Activated T-helper 1 cell treated with anti-CD3 and anti-CD28 coated beads, Interleukin-12 subunit alpha, Interleukin-12 subunit beta, Interleukin-2, Interleukin-4 antibody, amounts not matched to agents 30 ng/mL and 10 ng/mL and 1 ng/mL, durations not matched to agents 14 hours and 24 hours and 36 hours (primary cell): ENCODE measurements around the gene GFPT2. TPM values are rescaled to one million over a fixed set of nuclear protein-coding genes. Genes with fewer than 3 reads are reported as not detected.

Experiments used
- DNase-seq: peaks from one replicate; pipeline ENCODE4 v3.0.0; 2021; ENCODE audit warnings: low spot score
- H3K27ac Mint-ChIP-seq: one replicate; pipeline ENCODE4 v1.8.0; 2021; ENCODE audit warnings: mild to moderate bottlenecking, mixed read lengths
- H3K27me3 Mint-ChIP-seq: one replicate; pipeline ENCODE4 v1.8.0; 2022; ENCODE audit warnings: mild to moderate bottlenecking, moderate library complexity, mixed read lengths; ENCODE audit not compliant: insufficient read depth
- H3K36me3 Mint-ChIP-seq: one replicate; pipeline ENCODE4 v1.8.0; 2021; ENCODE audit warnings: low read depth, mixed read lengths
- H3K4me1 Mint-ChIP-seq: one replicate; pipeline ENCODE4 v1.8.0; 2021; ENCODE audit warnings: low read depth, mixed read lengths
- H3K4me3 Mint-ChIP-seq: one replicate; pipeline ENCODE4 v1.8.0; 2021; ENCODE audit warnings: mild to moderate bottlenecking, moderate library complexity, mixed read lengths
- H3K9me3 Mint-ChIP-seq: one replicate; pipeline ENCODE4 v1.8.0; 2021; ENCODE audit warnings: mixed read lengths
- intact Hi-C: fragments of 100-400 bp; cut with micrococcal nuclease; formaldehyde crosslinking; loops from one replicate; pipeline ENCODE4 v1.15.1; 2024
- total RNA-seq: library from RNA; stranded (reverse); gene quantifications from 2 replicates; pipeline ENCODE4 v1.2.3, GENCODE V29; 2022

GFPT2 gene
- total RNA-seq, 1 donor from 2014 or later, result 1.1 TPM

DNA sequence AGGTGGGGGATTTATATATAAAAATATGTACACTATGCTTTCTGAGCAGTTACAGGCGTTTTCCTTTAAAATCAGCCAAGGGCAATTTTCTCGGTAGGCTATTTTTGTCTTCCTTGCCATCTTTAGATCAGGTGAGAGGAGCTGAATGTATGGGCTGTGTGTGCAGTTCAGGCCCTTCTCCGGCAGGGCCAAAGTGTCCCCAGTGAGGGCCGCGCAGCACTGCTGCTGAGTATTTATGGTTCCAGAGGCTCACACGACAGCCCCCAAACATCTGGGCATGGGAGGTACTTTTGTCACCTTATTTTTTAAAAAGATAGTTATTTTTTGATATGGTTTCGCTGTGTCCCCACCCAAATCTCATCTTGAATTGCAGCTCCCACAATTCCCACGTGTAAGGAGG is 11.5 kb downstream of the GFPT2 start:
- no peaks in the 10 kb centered on the region for H3K4me1 Mint-ChIP-seq
- H3K9me3 Mint-ChIP-seq, result no peaks in the 10 kb centered on the region
- H3K36me3 Mint-ChIP-seq, result no peaks in the 10 kb centered on the region
- intact Hi-C loops, result no loop called here
- H3K27me3 Mint-ChIP-seq, result peaks cover 3% of the 10 kb centered on the region
- no peak overlapping the region for H3K27ac Mint-ChIP-seq
- no peak overlapping the region for H3K4me3 Mint-ChIP-seq
- no peak for DNase-seq

DNA sequence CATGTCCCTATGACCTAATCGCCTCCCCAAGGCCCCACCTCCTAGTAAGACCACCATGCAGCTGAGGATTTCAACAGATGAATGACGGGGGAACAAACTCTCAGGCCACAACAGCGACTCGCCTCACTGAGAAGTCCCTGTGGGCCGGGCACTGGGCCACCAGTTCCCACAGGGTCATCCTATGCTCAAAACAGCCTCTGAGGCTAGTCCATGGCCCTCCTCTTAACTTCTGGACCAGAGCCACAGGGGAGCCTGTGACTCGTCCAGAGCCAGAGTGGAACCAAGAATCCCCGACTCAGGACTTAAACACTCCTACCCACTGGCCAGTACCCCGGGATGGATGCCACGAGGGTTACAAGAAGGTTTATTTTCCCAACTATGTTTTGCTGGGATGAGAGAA is 12.3 kb downstream of the GFPT2 start:
- no peak overlapping the region for H3K4me3 Mint-ChIP-seq
- no peaks in the 10 kb centered on the region for H3K36me3 Mint-ChIP-seq
- no peak overlapping the region for H3K27ac Mint-ChIP-seq
- intact Hi-C loops, result no loop called here
- H3K27me3 Mint-ChIP-seq, result peaks cover 3% of the 10 kb centered on the region
- no peak for DNase-seq
- H3K4me1 Mint-ChIP-seq, result no peaks in the 10 kb centered on the region
- H3K9me3 Mint-ChIP-seq, result no peaks in the 10 kb centered on the region

DNA sequence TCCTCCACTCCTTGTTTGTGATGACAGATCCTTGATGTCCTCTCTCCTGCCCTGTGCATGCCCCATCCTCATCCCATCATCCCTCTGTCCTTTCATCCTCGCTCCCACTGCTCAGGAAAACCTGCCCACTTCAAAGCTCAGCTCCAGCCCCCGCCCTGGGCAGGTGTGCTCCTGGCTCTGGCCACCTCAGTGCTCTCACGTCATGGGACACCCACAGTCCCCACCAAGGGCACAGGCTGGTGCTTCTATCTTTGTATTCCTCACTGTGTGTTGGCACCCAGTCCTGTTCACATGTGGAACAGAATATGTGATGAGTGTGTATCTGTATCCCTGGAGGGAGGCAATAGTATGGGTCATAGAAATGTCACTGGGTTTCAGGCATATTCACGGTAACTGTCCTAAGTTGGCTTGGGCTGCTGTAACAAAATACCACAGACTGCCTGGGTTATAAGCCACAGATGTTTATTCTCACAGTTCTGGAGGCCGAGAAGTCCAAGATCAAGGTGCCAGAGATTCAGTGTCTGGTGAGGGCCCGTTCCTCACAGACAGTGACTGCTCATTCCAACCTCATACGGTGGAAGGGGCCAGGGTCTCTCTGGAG is 13.5 kb downstream of the GFPT2 start:
- H3K27ac Mint-ChIP-seq, result no peak overlapping the region
- H3K4me1 Mint-ChIP-seq, result no peaks in the 10 kb centered on the region
- no peaks in the 10 kb centered on the region for H3K9me3 Mint-ChIP-seq
- DNase-seq, result no peak
- H3K4me3 Mint-ChIP-seq, result no peak overlapping the region
- intact Hi-C loops, result no loop called here
- H3K27me3 Mint-ChIP-seq, result peaks cover 3% of the 10 kb centered on the region
- H3K36me3 Mint-ChIP-seq, result no peaks in the 10 kb centered on the region

DNA sequence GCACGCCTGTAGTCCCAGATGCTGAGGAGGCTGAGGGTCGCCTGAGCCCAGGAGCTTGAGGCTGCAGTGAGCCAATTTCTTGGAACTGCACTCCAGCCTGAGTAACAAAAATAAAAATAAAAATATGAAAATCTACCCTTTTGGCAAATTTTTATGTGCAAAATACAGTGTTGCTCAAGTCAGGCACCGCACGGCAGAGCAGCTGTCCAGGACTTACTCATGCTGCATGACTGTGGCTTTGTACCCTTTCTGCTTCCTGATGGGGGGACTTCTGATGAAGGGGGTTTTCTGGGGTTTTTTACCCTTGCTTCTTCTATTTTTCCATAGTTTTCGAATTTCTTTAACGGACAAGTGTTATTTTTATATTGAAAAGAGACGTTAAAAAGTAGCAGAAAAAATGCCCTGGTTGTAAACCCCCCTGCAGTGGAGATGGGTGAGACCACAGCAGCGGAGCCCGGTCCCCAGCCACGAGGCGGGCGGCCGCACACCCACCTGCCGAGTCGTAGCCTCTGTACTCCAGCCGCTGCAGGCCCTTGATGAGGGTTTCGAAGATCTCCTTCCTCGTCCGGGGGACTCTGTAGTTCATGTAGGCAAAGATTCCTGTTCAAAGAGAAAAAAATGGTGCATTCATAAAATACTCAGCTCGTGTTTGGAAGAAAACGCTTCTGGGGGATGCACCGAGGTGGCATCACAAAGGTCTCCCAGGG is 15.0 kb downstream of the GFPT2 start:
- H3K27me3 Mint-ChIP-seq, result peaks cover 4% of the 10 kb centered on the region
- H3K36me3 Mint-ChIP-seq, result no peaks in the 10 kb centered on the region
- no peak overlapping the region for H3K4me3 Mint-ChIP-seq
- no peaks in the 10 kb centered on the region for H3K9me3 Mint-ChIP-seq
- no peak overlapping the region for H3K27ac Mint-ChIP-seq
- H3K4me1 Mint-ChIP-seq, result no peaks in the 10 kb centered on the region
- intact Hi-C loops, result no loop called here
- no peak for DNase-seq

DNA sequence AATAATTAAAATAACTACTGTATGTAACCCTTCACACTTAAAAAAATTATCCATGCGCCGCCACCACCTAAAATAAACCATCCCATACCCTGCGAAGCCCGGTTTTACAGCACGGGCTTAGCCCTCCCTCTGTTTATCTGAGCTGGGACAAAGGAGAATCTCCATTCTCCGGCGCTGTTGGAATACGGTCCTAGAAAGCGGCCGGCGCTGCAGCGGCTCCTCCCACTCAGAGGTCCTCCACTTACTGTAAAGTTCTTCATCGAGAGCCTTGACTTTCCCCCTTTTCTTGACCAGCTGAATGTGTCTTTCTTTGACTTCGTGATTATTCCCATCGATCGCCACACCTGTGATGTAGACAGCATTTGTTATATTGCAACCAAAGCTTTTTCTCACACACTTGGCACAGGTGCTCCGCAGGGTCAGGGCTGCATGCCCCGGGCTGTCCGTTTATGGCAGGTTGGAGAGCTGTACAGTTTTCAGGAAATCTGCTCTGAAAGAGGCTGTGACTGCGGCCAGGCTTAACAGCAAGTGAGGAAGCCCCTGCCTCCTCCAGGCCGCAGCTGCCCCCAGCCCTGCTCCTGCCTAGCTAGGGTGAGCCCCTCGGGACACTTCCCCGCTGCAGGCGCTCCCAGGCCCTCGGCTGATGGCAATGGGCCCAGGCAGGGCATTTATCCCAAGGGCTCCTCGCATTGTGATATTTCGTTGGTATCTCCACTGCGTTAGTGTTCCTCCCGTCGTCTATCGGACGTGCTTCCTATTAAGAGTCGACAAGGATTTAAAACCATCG is 16.7 kb downstream of the GFPT2 start:
- no peak overlapping the region for H3K4me3 Mint-ChIP-seq

DNA sequence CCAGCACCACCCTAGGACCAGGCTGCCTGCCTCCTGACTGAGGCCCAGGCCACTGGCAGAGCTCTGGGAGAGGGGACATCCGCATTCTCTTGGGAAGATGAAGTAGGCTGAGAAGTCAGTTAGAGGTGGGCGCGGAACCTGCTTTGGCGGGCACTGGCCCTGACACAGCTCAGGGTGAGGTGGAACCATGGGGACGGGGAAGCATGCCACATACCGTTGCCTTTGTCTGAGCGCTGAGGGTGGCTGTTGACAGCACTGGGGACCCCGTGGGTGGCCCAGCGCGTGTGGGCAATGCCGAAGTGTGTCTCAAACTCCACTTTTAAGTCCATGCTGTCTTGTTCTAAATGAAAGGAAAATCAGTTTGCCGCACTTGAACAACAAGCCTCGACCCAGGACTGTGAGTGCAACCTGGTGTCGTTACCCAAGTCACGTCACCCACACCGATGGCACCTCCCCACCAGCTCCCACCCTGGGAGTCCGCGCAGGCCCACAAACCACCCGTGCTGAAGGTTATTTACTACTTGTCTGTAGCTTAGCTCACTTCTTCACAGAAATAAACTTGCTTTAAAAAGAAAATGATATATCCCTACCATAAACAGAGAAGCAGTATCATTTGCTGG is 17.4 kb downstream of the GFPT2 start:
- DNase-seq, result no peak
- Mint-ChIP-seq H3K9me3 (no peaks in the 10 kb centered on the region), H3K27me3 (peaks cover 18% of the 10 kb centered on the region), H3K27ac (no peak overlapping the region), H3K36me3 (no peaks in the 10 kb centered on the region), H3K4me3 (no peak overlapping the region), H3K4me1 (no peaks in the 10 kb centered on the region)
- intact Hi-C loops, result no loop called here

More for the DNA sequence above, 16.7 kb downstream of the GFPT2 start:
- Mint-ChIP-seq H3K27ac (no peak overlapping the region), H3K9me3 (no peaks in the 10 kb centered on the region), H3K36me3 (no peaks in the 10 kb centered on the region), H3K27me3 (peaks cover 11% of the 10 kb centered on the region), H3K4me1 (no peaks in the 10 kb centered on the region)
- no peak for DNase-seq
- intact Hi-C loops, result no loop called here

DNA sequence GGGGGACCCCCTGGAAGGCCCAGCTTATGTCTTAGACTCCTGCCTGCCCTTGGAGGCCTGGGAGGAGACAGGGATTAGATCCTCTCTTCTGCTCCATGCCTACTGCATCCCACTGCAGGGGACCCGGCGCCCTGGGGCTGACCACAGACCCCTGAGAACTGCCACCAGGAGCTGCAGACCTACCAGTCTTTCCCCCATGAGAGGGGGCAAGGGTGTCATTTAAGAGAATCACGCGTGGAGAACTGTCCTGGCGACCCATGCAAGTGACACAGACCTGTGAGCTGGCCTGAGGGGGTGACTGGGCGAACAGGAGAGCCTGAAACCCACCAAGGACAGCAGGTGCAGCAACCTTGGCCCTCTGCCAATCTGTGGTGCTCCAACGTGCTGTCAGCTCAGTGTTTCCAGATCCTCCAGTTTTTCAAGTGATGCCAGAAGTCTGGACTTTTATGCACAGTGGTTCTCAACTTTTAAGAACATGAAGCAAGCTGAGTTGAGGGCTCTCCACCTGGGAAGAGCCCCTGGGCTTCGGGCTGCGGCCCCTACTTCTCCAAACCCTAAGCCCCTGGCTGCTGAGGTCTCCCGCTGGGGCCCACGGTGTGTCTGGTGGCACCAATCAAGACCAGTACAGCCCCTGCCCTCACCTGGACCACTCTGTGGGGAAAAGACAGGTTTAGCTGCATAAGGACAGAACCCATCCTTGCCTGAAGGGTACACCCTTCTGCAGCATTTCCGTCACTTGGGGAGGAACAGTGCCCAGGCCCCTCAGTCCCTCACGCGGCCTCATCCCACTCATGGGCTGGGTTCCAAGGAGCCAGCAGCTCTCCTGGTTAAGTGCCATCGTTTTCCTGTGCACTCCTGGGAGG is 18.2 kb downstream of the GFPT2 start:
- Mint-ChIP-seq H3K4me1 (no peaks in the 10 kb centered on the region), H3K4me3 (no peak overlapping the region)
- intact Hi-C loops, result no loop called here

DNA sequence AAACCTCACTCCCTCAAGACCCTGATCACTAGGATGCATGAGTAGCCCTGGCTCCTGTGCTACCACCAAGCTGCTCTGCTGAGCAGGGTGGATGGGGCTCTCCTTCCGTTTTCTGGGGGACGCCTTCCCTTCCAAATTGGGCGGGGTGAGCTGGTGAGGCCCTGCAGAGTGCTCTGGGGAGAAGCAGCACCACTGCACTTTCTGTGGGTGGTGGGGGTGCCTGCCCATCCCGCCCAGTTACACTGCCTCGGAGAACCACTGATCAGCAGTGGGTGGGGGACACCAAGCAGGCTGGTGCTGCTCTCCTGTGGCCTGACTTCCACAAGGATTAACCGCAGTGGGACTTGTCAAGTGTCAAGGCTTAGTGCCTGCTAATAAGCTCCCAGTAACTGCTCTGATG is 19.0 kb downstream of the GFPT2 start:
- DNase-seq, result no peak
- H3K27ac Mint-ChIP-seq, result no peak overlapping the region

More for the DNA sequence above, 18.2 kb downstream of the GFPT2 start:
- H3K36me3 Mint-ChIP-seq, result no peaks in the 10 kb centered on the region
- DNase-seq, result no peak
- H3K27ac Mint-ChIP-seq, result no peak overlapping the region
- H3K9me3 Mint-ChIP-seq, result no peaks in the 10 kb centered on the region
- H3K27me3 Mint-ChIP-seq, result peaks cover 19% of the 10 kb centered on the region

DNA sequence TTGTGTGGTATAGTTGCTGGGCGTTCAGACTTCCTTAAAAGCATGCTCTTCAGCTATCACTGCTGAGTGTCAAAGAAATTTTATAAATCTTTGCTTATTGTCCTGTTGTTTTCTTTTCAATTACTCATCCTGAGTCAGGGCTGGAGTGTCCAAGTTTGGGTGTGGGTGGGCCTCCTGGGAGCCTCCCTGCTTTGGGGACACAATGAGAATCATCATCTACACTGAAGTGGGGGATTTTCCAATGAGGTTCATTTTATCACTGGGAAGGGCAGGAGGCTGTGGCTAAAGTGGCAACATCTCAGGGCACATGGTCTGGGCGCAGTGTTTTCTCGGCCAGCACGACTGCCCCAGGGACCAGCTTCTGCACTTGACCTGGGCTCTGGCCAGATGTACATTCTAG is 19.5 kb downstream of the GFPT2 start:
- Mint-ChIP-seq H3K4me3 (no peak overlapping the region), H3K9me3 (no peaks in the 10 kb centered on the region), H3K27ac (no peak overlapping the region), H3K27me3 (peaks cover 19% of the 10 kb centered on the region), H3K36me3 (no peaks in the 10 kb centered on the region), H3K4me1 (no peaks in the 10 kb centered on the region)
- no peak for DNase-seq
- intact Hi-C loops, result no loop called here

More for the DNA sequence above, 19.0 kb downstream of the GFPT2 start:
- Mint-ChIP-seq H3K9me3 (no peaks in the 10 kb centered on the region), H3K27me3 (peaks cover 19% of the 10 kb centered on the region), H3K36me3 (no peaks in the 10 kb centered on the region), H3K4me3 (no peak overlapping the region), H3K4me1 (no peaks in the 10 kb centered on the region)
- intact Hi-C loops, result no loop called here

DNA sequence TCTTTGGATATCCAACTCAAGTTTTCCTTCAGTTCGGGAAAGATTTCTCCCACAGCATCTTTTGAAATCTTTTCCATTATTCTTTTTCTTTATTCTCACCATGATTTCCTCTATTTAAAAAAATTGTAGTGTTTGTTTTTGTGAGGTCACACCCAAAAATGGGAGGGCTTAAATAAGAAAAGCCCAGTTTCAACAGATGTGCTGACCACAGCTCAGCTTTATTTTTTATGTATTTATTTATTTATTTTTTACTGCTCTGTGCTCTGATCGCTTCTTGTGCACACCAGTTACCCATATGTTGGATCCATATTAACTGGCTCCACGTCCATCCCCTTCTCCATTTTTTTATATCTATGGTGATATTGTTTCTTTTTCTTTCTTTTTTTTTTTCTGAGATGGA is 20.3 kb downstream of the GFPT2 start:
- intact Hi-C loops, result no loop called here
- no peaks in the 10 kb centered on the region for H3K9me3 Mint-ChIP-seq
- no peak overlapping the region for H3K27ac Mint-ChIP-seq
- no peaks in the 10 kb centered on the region for H3K36me3 Mint-ChIP-seq
- H3K4me1 Mint-ChIP-seq, result no peaks in the 10 kb centered on the region
- no peak for DNase-seq
- peaks cover 19% of the 10 kb centered on the region for H3K27me3 Mint-ChIP-seq
- H3K4me3 Mint-ChIP-seq, result no peak overlapping the region

DNA sequence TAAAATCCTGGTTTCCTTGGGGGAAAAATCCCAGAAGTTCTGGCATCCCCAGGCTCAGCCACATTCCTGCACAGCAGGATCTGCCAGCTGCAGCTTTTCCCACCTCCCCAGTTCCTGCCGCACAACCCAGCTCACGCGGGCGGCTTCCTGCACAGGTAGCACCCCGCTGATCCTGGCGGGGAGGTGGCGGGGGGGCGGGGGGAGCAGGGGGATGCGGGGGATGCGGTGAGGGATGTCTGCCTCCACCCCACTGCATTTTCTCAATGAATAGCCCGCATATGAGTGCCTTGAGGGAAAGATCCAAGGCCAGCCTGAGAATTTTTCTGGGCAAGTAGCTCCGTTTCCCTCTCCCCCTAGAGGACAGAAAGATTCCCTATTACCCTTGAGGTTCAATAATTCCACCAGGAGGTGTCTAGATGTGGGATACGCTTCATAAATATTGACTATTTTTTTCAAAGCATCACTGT is 21.1 kb downstream of the GFPT2 start:
- H3K36me3 Mint-ChIP-seq, result no peaks in the 10 kb centered on the region
- no peaks in the 10 kb centered on the region for H3K4me1 Mint-ChIP-seq
- no peak overlapping the region for H3K27ac Mint-ChIP-seq
- peaks cover 19% of the 10 kb centered on the region for H3K27me3 Mint-ChIP-seq
- no peak overlapping the region for H3K4me3 Mint-ChIP-seq
- intact Hi-C loops, result no loop called here
- DNase-seq, result no peak
- H3K9me3 Mint-ChIP-seq, result no peaks in the 10 kb centered on the region

DNA sequence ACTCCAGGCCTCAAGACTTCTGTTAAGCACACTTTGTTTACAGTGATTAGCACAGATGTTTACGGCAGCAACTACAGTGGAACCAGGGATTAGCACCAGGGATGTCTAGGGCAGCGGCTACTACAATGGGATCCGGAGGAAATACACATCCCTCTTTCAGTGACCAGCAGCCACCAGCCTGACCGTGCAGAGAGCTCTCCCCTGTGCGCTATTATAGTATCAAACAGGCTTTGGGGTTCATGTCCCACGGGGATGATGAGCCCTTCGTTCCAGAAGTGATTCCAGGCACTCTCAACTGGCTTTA is 21.5 kb downstream of the GFPT2 start:
- no peak overlapping the region for H3K27ac Mint-ChIP-seq
- H3K9me3 Mint-ChIP-seq, result no peaks in the 10 kb centered on the region
- peaks cover 19% of the 10 kb centered on the region for H3K27me3 Mint-ChIP-seq
- intact Hi-C loops, result no loop called here
- H3K36me3 Mint-ChIP-seq, result no peaks in the 10 kb centered on the region
- no peak for DNase-seq
- H3K4me3 Mint-ChIP-seq, result no peak overlapping the region
- H3K4me1 Mint-ChIP-seq, result no peaks in the 10 kb centered on the region
